B cell (primary cell): ENCODE data around the gene RBM33.

Source experiments
- CTCF ChIP-seq: fragments of 200-600 bp; IDR thresholded peaks from one replicate; pipeline ENCODE4 v1.8.0; 2022; ENCODE audit warnings: antibody characterized with exemption, mild to moderate bottlenecking
- EZH2 ChIP-seq: IDR thresholded peaks from 2 replicates; pipeline ENCODE4 v1.6.1; 2012; ENCODE audit warnings: borderline replicate concordance, low read depth, mild to moderate bottlenecking, moderate library complexity, low read length; ENCODE audit not compliant: insufficient read depth, poor library complexity, severe bottlenecking

GRCh38 chr7:155793720-155794119 lies 149.3 kb downstream of the RBM33 start:
- TF ChIP-seq CTCF = no peak
- TF ChIP-seq EZH2 = no peak
